CD4-positive, alpha-beta T cell treated with Interleukin-4 for 1 hour (primary cell): ENCODE measurements around the gene IKBKE.

Experiments
- DNase-seq, 2 donors: peaks; one replicate each; pipeline ENCODE4 v3.0.0-alpha.2; 2020 to 2022

IKBKE gene

DNA sequence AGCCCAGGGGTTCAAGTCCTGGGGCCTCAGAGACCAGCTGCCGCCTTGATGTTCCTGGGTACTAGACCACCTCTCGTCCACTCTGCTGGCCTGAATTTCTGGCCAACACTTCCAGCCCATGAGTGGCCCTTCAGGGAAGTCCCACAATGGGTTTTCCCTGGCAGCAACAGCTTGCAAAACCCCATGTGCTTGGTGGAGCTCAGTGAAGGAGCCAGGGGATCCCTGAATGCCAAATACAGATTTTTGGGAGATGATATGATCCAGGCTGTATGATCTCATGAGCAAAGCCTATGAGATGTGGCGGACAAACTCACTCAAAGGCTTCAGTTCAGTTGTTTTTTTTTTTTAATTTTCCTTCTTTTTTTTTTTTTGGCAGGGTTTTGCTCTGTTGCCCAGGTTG, 27.5 kb downstream of the IKBKE start:
- DNase-seq: no peak

DNA sequence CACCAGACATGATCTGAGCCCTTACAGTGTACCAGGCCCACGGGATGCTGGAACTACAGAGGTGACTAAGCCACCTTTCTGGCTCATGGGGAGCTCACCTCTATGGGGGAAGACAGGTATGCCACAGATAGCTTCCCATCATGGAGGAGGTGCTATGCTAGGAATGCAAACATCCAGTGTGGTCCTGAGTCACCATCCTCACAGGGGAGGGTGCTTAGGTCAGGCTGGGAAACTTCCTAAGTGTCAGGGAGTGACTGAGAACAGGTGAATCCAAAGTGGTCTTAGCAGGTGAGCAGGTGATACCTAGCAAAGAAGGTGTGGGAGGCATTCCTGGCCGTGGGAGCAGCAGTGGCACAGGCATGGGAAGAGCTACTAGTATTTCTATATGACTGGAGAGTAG, 28.4 kb downstream of the IKBKE start:
- no peak for DNase-seq

DNA sequence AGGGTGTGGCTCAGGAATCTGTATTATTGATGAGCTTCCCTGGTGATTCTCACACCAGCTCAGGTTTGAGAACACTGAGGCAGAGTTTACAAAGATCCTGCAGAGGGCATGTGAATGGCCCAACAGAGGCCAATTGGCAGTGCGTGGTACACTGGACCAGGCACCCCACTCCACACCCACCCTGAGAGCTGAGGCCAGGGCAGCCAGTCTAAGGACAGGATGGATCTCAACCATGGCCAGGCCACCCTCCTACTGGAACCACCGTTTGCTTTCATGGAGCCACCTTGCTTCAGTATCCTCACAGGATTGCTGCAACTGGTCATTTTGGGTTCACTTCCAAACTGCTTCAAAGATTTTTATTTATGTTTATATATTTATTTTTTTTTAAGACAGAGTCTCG, 29.8 kb downstream of the IKBKE start:
- no peak for DNase-seq

DNA sequence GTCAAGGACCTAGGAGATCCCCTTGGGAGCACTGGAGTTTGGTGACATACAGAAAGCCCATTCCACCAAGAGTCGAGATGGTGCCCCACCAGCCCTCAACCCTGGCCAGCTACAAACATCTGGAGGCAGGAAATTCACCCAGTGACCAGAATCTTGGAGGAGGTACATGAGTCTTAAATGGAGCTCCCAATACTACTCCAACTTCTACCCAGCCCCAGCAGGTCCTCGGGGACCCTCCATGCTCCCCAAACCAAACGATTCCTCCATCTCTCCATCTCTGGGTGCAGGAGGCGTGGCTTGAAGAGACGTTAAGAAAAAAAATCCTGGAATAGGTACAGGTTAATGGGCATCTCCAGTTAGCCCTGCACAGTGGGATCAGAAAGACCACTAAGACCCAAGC, 31.6 kb downstream of the IKBKE start:
- DNase-seq: no peak

DNA sequence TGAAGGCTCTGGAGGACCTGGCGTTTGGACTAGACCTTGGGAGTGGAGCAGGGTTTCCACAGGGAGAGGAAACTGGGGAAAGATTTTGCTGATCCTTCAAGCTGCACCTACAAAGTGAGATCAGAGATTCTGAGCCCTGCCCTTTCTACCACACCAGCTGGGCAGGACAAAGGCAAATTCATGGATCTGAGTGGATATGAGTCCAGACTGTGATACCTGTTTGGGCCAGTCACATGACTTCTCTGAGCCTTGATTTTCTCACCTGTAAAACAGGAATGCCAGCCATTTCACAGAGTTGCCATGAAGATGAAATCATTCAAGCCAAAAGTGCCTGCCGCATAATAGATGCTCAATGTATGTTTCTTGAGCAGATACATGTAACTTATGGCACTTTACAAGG, 32.1 kb downstream of the IKBKE start:
- DNase-seq: no peak

DNA sequence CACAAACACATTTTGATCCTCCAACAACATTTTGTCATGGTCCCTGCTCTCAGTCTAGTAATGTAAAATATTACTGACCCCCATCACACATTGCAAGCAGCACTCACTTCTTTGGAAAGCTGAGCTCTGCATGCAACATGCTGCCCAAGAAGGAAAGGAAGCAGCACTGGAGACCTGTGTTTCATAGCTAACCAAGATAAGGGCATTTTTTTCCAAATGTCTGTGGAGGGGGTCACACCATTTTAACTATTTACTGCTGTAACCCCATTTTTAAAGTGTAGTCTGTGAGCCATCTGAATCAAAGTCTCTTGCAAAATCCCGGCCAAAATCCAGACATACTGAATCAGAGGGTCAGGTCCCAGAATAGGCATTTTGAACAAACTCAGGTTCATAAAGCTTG, 32.5 kb downstream of the IKBKE start:
- DNase-seq: no peak

DNA sequence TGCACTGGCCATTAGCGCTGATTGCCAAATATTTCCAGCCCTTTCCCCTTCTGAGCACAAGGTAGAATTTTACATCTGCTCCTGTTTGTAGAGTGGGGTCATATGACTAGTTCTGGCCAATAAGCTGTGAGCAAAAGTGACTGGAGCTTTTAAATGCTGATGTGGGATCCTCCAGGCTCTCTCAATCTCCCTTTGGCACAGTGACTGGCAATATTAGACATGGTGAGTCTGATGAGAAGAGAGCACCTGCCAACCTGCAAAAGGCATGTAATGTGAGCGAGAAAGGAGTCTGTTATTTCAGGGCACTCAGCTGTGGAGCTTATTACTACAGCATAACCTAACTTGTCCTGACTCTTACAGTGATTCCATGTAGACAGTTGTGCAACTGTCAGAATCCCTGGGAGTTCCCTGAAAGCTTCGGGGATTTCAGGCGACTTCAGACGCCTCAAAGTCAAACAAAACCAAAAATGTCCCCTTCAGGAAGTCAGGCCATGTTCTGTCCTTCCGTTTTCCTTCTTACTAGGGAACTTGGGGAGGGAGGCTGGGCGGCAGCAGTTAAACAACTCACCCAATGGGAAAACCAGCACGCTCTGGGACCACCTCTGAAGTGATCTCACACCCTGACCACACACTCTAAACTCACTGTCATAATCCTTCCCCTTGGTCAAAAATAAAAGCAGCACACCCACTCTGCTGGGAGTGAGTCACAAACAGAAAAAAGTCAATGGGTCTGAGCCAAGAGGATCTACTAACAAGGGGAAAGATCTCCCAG, 33.5 kb downstream of the IKBKE start:
- DNase-seq: peak; percentile 34 to 73

DNA sequence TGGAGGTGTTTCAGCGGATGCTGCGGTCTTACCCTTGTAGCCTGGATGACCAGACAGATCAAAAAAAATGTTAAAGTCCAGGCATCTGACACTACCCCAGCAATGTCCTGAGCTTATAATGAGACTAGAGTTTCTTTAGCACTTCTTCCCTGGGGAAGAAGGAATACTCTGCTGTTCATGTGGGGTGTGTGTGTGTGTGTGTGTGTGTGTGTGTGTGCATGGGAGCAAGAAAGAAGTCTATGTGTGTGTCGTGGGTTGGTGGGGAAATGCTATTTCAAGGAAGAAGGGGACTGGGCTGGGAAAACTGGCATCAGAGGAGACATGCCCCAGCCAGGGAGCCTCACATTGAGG, 34.1 kb downstream of the IKBKE start:
- no peak for DNase-seq

DNA sequence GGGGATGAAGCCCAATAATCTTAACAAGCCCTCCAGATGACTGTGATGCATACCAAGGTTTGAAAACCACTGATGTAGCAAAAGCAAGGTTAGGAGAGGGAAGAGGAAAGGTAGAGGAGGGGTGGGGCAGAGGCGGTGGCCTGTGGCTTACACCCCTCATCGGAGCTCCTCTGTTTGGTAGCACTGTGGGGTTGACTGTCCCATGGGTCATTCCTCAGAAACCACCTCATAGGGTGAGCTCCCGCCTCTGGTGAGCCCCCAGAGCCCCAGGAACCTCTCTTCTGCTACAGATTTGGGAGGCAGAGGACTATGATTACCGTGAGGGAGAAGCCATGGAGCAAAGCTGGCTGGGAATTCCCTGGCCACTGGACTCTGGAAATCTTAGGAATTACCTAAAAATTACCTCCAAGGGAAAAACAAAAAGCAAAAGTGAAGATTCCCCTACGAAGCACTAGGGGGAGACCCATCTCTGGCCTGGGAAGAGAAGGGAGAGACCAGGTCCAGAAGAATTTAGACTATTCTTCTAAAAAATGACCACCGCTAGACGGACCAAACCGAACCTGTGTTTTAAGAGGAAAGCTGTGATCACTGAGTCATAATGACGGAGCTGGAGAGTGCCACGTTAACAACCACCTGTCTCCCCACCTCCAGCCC, 35.6 kb downstream of the IKBKE start:
- DNase-seq: no peak

DNA sequence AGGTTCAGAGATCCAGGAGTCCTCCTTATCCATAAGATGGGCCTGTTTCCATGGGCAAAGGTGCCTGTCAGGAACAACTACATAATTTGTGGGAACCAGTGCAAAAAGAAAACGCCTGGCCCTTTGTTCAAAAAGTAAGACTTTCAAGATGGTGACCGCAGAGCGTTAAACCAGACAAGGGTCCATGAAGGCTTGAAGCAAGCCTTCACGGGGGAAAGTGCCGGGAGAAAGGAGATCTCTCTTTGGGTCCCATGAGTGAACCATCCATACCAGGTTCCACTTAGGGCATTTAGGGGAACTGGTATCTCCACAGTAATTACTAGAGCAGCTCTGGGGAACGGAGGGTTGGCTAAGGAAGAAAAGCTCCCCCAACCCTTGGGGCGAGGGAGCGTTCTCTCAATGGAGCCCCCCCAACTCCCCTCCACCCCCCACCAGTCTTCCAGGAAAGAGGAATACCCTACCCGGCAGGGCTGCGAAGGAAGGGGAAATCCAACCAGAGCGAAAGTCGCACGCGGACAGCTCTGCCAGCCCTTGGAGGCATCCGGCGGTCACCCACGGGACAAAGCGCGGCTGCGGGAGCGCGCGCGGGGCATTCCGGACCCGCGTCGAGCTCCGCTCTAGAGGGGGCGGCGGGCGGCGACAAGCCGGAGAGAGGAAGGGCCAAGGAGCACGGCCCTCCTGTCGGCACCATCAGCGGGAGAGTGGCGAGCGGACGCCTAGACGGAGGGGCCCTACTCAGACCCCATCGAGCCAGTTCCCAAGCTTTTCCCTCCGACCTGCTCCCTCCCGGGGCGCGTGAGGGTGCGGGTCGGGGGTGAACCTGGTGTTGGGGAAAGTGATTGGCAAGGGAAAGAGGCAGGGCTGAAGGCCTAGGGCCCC, 36.4 kb downstream of the IKBKE start:
- DNase-seq: peak; percentile 20 to 29

DNA sequence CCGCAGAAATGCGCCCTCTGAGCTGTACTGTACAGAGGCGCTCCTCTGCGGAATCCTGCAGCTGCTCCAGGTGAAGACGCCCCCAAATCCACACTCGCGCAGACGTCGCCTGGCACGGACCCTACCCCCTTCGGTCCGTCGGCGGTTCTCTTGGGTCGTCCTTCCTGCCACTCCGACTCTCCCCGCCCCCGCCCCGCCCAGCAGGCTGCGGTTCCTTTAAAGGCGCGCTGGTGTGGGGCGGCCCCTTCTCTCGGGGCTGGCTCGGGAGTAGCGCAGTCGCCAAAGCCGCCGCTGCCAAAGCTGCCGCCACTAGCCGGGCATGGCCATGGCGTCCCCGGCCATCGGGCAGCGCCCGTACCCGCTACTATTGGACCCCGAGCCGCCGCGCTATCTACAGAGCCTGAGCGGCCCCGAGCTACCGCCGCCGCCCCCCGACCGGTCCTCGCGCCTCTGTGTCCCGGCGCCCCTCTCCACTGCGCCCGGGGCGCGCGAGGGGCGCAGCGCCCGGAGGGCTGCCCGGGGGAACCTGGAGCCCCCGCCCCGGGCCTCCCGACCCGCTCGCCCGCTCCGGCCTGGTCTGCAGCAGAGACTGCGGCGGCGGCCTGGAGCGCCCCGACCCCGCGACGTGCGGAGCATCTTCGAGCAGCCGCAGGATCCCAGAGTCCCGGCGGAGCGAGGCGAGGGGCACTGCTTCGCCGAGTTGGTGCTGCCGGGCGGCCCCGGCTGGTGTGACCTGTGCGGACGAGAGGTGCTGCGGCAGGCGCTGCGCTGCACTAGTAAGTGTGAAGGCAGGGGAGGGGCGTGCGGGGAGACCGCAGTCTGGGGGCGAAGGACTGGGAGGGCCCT, 37.2 kb downstream of the IKBKE start, which contains the start of gene RASSF5:
Gene RASSF5 (plus strand): TSS at position 248 of the 846 bp plus-strand sequence. CDS start 72 bp downstream, at position 320.
- peak; percentile 81 to 83 for DNase-seq

DNA sequence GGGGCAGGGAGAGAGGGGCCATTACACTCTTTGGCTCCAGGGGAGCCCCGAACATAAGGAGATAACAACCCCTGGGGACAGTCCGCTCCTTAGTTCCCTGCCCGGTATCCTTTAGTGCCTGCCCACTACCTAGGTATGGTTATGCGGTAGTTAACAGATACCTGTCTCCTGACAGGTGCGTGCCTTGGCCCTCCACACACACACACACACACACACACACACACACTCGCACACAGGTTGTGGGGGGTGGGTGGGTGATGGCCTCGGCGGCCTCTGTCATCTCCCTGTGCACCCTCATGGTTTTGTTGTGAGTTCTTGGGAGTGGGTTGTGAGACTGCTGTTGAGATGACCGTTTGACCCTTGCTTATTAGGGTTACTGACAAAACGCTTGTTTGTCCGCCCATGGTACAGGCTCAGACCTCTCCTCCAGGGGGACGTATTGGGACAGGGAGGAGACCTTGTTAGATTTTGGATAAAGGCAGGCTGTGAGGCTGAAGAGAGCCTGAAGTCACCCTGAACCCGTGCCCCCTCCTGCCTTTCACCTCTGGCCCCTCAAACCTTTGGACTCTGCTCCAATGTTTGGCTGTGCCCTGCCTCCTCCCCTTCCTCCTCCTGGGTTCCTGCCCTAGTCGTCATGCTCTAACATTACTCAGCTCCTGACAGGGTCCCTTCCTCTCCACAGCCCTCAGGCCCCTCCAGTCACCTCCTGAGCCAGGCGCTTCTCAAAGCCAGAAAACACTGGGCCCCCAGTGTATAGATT, 38.0 kb downstream of the IKBKE start:
- DNase-seq: no peak

DNA sequence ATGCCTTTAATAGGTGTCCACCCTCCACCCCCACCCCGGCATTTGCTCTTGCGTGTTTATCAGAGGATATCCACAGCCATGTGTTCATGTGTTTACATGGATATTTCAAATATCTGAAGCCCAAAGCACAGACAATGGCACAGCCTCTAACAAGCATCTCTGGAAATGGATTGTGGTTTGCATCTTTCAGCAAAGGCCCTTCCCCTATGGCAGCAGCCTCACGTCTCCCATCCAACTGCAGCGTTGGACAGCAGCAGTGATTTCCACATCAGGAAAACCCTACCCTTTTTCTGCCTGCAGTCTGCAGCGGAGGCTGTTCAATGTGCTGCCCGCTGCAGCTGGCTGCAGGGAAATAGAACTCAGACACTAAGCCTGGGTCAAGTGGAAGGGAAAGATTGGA, 38.7 kb downstream of the IKBKE start:
- DNase-seq: no peak

DNA sequence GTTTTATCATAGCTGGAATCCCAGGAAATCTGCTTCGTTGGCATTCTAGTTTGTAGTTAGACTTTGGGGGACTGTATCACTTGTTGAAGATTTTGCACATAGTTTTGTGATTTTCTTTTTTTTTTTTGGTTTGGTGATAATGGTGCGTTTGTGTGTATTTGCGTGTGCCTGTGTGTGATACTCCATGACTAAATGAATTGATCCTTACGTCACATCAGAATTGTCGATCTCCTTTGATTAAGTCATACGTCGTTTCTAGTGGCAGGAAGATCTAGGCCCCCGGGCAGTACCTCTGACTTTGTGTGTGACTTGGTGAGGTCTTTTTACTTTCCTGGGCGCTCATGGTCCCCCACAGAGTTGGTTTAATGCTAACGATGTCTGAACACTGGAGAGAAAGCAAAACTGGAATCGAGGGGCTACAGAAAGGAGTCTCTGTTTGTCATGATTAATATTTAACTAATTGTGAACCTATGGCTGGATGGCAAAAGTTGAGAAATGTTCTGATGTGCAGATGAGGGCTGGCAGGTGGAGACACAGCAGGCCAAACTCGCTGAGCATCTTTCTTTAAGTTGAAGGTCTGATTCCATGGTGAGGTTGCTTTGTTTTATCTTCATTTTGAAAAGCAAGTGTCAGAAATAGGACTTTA, 39.5 kb downstream of the IKBKE start:
- DNase-seq: no peak

DNA sequence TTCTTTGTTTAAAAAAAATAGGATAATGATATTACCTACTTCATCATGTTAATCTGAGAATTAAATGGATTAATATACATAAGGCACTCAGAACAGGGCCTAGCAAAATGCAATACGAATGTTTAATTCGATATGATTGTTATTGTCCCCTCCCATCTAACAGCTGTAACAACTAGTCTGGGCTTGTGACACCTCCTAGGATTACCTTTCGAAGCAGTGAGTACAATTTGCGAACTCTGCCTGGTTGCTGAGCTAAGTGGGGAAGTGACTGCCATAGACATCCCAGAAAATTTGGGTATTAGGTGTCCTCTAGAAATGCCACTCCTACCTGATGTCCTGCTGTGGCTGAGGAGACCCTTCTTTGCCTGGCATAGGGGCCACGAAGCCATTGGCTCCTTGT, 40.1 kb downstream of the IKBKE start:
- no peak for DNase-seq

DNA sequence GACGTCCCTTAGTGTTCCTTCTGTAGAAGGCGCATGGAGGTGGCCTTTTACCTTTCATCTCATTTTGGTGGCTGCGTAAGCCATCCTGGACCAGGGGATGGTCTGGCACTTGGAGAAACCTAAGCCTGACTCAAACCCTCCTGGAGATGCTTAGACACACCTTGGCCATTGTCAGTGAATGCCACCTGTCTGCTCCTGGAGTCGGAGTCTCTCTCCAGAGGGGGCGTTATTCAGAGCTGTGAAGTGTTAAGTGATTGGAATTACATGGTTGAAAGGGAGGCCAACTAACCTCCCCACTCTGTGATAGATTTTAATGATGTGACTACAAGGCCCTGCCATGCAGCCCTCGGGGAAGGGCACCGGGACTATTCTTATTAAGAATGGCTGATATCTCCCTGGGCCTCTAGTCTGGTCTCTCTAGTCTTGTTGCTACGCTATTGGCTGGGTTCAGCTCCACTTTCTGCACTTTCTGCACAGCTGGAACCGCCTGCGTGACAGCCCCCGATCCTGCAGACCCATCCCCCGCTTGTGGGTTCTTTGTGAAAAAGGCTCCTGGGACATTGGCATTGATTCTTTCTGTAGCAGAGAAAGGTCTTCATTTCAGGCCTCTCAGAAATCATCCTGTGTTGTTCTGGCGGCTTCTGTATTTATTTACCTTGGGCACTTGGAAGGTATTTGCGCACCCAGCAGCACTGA, 41.2 kb downstream of the IKBKE start:
- DNase-seq: no peak

DNA sequence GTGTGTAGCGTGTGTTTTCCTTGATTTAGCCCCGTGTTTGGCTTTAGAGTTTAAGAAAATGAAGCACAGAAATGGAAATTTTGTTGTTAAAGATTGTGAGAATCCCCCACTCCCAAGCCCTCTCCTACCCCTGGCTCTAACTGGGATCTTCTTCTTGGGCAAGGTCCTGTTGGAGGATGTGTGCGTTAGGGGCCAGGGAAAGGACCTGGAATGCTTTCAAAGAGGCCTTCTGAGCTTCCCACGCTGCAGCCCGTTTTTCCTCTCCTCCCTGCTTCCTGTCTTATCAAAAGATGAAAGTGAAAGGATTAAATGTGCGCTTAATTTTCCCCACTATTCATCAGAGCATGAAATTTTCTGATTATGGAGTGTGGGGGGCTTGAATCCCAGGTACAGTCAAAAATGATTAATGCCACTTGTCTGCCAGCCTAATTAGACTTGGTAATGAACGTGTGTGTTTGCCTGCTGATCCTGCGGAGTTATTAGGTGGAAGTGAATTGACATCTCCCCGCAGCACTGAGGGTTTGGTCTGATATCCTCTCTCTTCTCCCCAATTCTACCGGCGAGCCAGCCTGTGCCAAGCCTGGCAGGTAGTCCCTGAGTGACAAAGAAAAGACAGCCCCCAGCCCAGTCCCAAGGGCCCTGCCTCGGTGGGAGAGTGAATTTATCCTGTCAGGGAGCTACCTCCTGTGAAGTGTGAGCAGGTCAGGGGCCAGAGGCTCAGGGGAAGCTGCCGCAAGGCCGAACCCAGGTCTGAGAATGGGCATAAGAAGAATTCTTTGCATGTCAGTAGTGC, 42.0 kb downstream of the IKBKE start:
- DNase-seq: no peak

DNA sequence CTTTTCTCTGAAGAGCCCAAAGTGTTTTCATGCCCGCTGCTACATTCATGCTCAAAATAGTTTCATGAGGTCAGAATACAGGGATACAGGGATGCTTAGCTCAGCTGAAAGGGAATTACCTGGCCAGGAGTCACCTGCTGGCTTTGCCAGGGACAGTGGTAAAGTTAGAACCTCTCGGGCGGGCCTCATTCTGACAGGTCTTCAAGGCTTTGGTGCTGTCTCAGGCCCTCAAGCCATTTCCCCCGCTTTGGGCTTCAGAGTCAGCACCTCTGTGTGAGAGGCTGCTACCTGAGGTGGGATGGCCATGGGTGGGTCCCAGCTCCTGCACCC, 42.5 kb downstream of the IKBKE start:
- no peak for DNase-seq

DNA sequence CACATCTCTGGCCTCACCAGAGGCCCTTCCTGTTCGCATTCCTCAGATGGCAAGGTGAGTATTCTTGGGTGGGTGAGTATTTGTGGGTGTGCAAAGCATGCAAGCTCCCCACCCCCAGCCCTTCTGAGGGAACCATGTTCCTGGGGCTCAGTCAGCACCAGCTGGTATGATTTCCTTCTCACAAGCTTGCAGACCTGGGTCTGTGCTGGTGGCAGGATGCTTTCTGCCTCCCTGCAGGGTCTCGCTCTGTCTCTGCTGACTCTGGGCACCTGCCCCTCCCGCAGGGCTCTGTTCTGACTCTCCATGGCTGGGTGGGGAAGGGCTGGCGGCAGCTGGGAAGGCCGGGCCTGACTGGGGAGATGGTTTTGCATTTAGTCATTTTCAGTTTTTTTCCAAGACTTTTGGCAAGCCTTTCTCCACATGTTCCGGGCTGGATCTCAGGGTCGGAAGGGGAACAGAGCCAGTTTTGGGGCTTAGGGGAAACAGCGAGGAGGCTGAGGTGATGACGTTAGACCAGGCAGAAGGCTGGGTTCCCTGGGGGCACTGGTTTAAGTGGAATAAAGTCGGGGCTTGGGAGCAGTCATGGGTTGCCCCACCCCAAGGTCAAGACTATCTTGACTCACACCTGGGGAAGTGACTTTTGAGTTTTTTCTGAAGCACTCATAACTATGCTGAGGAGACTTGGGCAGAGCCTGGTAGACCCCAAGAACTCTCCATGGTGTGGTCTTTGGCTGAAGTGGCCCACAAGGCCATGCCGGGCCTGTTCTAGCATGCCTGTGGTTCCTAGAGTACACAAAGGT, 43.2 kb downstream of the IKBKE start:
- no peak for DNase-seq
